ENCODE measurements around the gene TEKTIP1. TPM values are rescaled to one million over a fixed set of nuclear protein-coding genes. Genes with fewer than 3 reads are reported as not detected.
A peak's percentile ranks its signal among the peaks of the same experiment; 100 is the strongest.

The TEKTIP1 gene
- polyA plus RNA-seq (ENCODE audit: insufficient read depth in 1 of 5, insufficient read length in 5 of 5, low replicate concordance in 1 of 5), result 1 to 10 TPM; 2.3 to 7.5 (median 4.6) TPM
- long read RNA-seq, donor 1, result 0 reads
- long read RNA-seq, donor 2, result 0 reads
- long read RNA-seq, donor 3, partial matches to known transcripts, result 0 of 1 reads
- long read RNA-seq, donor 3, other reads (novel, unspliced or antisense), result 0 of 1 reads
- long read RNA-seq, donor 4, partial matches to known transcripts, result 5 of 5 reads
- long read RNA-seq, donor 4, other reads (novel, unspliced or antisense), result 0 of 5 reads
- long read RNA-seq, donor 5, result 0 reads
- long read RNA-seq, donor 6, result 0 reads
- long read RNA-seq, donor 7, partial matches to known transcripts, result 0 of 1 reads
- long read RNA-seq, donor 7, other reads (novel, unspliced or antisense), result 0 of 1 reads
- long read RNA-seq, donor 8, result 0 reads

DNA sequence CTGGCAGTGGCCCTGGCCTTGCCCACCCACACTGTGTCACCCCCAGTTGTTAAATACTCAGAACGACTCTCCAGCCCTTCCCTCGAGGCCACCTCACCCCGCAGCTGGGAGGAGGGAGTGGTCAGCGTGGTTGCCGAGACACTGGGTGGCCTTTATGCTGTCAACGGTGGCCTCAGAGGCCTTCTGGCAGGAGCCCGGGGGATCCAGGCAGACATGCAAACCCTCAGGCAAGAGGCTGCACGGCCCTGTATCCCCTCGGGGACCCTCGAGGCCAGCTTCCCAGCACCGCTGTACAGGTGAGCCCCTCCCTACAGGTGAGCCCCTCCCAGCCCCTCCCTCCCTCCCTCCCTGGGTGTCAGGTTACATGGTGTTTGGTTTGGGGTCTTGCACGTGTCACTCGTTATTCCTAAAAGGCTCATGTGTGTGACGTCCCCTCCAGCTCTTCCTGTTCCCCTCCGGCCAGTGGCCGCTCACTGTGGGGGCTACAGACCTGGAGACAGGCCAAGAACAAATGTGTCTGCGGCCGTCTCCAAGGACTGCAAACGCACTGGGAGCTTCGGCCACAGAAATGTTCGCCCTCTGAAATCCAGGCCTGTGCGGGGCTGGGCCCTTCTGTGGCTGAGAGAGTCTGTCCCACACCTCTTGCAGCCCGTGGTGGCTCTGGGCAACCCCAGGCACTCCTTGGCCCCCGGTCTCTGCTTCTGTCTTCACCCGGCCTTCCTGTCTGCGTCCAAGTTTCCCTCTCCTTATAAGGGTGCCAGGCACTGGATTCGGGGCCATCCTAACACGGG, at the start of gene TEKTIP1:
Gene TEKTIP1, plus strand, starts transcription at position 210 of the 791 bp plus-strand sequence. Its CDS starts 4 bp downstream, at position 214.
- DNase-seq, result no peak

DNA sequence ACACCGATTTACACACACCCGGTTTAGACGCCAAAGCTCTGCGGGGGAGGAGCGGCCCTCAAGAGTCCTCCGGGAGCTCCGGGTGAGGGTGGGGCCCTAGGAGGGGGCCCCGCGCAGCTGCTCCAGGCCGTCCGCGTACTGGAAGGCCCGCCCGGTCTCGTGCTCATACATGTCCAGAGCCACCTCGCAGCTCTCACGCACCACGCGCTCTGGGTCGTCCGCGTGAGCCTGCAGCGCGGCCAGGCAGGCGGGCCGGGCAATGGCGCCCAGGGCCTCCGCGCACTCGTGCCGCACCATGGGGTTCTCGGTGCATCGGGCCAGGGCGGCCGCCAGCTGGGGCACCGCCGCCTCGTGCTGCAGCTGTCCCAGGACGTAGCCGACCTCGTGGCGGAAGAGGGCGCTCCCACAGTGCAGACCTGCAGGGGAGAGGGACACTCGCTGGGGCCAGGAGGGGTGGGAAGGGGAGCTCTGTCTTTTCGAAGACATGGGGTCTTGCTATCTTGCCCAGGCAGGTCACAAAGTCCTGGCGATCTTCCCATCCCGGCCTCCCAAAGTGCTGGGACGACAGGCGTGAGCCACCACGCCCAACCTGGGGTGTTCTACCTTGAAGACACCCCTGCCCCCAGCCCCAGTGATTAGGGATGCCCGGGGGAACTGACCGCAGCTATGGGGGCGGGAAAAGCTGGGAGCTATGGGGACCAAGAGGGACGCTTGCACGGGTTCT, 47.4 kb upstream of the TEKTIP1 start:
- no peak for DNase-seq

DNA sequence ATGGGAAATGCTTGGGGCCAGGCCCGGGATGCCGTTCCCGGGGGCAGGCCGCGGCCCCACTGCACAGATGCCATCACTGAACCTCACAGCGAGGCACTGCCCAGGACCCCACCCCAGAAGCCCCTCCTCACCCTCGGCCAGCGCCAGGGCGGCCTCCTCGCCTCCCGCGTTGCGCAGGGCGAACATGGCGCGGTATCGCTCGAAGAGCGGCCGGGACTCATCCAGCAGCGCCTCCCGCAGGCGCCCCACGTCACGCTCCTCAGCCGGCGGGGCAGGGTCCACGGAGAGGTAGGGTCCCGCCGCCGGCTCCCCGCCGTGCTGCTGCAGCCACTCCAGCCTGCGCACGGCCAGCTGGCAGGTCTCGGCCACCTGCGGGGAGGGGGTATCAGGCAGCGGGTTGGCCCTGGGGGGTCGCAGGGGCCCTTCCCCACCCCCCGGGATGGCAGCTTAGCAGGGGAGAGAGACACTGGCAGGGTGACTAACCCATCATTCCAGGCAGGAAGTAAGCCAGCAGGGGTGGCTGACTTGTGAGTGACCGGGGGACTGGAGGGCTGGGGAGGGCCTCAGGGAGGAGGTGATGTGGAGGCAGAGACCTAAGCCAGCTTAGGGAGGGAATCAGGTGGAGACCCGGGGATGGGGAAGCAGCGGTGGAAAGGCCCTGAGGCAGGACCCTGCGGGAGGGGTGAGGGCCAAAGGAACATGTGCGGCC, 46.7 kb upstream of the TEKTIP1 start:
- DNase-seq, result no peak

DNA sequence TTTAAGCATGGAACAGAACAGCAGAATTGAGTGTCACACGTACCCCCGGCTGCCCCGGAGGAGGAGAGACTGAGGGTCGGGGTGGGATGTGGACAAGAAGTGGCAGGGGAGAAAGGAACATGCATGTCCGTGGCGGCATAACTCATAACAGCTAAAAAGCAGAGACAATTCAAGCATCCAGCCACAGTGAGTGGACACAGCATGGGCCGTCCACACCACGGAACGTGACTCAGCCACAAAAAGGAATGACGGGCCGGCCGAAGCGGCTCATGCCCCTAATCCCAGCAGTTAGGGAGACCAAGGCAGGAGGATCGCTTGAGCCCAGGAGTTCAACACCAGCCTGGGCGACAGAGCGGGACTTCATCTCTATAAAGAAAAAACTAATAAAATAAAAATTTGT, 46.1 kb upstream of the TEKTIP1 start:
- DNase-seq, result no peak

DNA sequence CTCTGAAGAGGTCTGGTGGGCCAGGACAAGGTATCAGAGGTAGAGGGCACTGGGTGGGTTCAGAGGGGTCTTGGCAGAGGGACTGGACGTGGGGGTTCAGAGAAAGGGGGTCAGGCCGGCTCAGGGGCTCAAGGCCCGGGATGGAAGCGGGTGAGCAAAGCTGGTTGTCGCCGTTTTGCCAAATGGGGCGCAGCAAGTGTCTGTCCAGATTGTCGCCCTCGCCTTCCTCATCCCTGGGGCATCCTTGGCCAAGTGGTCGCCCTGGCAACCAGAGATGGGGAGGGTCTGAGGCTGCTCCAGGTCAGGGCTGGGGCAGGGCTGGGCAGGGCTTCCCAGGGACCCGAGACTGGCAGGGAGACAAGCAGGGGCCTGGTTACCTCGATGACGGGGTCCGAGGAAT, 45.3 kb upstream of the TEKTIP1 start:
- no peak for DNase-seq

DNA sequence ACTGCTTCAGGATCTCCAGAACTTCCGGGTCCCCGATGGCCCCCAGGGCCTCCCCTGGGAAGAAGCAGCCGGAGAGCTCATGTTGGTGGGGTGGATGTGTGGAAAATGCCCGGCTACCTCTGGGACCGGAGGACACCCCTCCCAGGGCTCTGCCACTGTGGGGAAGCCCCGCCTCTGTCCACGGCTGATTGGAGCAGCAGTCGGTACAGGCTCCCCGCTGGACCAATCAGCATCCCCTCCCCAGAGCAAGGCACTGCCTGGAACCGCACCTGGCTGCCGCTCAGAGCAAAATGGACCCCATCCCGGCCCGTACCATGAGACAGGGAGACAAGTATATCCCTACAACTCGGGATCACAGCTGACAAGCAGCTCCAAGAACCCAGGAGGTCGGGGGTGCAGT, 44.9 kb upstream of the TEKTIP1 start:
- DNase-seq, result no peak

DNA sequence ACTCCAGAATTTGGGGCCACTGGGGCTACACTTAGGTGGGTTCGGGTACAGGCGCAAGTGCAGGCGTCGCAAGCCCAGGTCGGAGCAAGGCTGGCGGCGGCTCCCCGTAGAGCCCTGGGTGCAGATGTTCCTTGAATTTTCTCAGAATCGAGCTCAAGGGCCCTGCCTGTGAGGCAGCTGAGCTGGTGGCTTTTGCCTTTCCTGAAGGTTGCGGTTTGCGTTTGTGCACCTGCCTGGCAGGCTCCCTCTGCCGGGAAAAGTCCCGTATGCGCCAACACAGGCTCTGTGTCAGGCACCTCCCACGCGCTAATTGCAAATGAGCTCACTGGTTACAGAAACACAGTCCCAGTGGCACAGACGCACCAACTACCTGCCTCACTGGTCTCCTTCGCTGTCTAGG, 44.4 kb upstream of the TEKTIP1 start:
- no peak for DNase-seq

DNA sequence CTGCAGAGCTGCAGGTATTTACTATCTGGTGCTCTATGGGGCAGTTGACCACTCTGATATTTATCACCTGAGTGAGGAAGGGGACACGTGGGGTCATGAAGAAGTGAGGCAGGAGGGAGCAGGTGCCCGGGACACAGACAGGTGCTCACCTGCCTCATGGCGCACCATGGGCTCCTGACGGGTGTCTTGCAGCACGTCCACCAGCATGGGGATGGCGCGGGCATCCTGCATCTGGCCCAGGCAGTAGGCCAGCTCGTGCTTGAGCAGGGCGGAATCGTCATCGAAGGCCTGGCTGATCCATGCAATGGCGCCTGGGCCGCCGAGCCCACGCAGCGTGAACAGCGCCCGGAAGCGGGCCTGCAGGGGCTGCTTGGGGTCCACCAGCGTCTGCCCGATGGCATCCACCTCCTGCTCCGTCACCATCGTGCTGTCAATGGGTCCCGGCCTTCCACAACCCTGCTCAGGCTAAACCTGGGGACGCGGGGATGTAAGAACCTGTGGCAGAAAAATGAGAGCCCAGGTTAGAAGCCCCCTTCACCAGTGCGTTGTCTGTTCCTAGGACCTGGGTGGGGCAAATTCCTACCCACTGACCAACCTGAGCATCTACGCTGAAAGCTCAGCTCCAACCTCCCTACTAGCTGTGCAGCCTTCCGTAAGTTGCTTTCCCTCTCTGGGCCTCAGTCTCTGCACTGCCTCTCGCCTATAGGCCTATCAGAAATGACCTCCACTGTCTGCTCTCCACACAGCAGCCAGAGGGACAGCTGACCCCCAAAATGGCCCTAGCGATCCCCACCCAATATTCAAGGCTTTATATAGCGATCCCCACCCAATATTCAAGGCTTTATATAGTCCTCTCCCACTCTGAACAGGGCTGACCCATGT, 42.3 kb upstream of the TEKTIP1 start:
- no peak for DNase-seq

DNA sequence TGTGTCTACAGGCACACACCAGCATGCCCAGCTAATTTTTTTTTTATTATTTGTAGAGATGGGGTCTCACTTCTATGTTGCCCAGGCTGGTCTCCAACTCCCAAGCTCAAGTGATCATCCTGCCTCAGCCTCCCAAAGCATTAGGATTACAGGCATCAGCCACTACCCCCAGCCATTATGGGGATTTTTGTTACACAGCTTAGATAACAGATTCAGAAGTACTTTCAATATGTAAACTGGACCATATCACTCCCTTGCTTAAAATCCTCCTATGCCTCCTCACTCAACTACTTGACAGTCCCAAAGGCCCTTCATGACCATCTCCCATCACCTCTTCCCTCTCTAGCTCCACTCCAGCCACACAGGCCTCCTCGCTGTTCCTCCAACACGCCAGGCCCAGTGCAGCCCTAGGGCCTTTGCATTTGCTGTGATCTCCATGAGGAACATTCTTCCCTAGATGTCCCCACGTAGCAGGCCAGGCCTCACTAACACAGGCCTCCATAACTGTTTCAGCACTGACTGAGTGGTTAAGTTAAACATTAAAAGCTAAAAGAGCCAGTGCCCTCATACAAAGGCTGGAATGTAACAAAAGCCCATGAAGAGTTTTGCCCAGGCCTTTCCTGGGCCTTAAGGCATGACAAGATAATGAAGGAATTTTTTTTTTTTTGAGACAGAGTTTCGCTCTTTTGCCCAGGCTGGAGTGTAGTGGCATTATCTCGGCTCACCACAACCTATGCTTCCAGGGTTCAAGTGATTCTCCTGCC, 41.0 kb upstream of the TEKTIP1 start:
- DNase-seq, result no peak

DNA sequence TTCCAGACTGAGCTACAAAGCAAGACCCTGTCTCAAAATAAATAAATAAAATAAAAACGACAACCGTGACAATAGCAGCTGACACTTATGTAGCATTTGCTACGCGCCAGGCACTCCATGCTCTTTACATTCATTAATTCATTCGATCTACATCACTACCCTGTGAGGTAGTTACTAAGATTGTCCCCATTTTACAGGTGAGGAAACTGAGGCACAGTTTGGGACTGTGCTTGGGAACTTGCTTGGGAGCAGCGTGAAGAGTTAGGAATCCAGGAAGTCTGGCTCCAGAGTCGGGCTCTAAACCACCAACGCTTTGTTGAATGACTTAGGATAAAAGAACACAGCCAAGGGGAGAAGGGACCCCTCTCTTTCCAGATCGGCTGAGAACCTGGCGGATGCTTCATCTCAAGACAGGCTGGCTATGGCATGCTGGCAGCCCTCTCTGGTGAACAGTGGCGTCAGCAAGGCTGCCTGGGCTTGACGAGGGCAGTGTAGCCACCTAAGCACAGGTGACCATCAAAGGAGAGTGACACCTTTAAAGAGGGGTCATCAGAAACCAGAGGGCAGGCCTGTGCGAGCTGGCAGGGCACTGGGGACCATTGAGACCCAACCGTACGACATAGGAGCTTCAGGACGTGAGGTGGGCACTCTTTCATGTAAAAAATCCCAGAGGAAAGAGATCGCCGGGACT, 39.1 kb upstream of the TEKTIP1 start:
- no peak for DNase-seq

DNA sequence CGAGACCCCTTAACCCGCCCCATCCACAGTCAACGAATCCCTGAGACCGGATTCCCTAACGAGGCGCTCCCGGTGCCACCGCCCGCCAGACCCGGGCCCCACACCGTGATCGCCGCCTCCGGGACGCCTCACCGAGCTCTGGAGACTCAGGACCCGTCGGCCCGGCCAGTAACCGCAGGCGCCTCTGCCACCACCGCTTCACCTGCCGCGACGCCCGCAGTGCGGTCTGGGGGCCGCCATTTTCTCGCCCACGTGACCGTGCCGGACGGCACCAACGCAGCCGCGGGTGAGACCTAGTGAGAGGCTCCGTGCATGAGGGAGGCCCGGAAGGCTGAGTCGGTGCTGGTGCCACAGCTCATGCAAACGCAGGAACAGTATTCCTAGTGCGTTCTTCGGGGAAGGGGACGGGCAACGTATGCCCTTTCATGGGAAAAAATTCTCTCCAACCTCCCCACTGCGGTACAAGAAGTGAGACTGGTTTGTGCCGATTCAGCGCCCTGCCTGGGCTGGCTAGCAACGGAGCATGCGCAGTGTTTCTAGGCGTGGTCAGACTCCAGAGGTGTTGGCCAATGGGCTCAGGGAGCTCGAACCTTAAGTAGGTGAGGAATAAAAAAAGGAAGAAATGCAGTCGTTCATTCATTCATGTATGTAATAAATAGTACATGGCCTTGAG, 38.4 kb upstream of the TEKTIP1 start, which contains the start of gene DOHH:
Gene DOHH, minus strand, starts transcription at position 246 of the 673 bp plus-strand sequence. CDS start 3,860 bp downstream, outside the sequence.
- peak; percentile 96 to 97 for DNase-seq

DNA sequence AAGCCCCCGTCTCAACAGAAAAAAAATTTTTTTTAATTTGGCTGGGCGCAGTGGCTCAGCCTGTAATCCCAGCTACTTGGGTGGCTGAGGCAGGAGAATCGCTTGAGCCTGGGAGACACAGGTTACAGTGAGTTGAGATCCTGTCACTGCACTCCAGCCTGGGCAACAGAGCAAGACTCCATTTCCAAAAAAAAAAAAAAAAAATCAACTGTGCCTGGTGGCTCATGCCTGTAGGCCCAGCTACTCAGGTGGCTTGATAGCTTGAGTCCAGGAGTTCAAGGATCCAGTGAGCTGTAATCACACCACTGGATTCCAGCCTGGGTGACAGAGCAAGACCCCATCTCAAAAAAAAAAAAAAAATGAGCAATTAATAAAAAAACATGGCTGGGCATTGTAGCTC, 37.2 kb upstream of the TEKTIP1 start:
- DNase-seq, result no peak

DNA sequence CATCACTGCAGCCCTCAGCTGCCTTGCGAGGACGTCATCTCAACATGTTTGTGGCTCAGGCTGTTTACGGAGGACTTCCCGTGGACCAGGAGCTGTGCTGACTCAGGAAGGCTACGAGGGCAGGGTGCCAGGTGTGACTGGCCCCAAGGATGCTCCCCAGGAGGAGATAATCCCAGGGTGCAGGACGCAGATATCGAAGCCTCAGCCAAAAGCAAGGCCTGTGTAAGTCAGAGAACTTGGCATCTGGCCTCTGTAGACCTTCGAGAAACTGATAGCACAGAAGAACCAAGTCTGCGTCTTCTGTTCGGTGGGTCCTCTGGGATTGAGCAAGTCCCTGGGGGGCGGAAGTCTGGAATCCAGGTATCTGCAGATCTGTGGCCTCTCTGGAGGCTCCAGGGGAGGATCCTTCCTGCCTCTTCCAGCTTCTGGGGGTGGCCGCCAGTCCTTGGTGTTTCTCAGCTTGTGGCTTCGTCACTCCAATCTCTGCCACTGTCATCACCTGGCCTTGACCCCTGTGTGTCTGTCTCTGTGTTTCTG, 35.9 kb upstream of the TEKTIP1 start:
- no peak for DNase-seq

DNA sequence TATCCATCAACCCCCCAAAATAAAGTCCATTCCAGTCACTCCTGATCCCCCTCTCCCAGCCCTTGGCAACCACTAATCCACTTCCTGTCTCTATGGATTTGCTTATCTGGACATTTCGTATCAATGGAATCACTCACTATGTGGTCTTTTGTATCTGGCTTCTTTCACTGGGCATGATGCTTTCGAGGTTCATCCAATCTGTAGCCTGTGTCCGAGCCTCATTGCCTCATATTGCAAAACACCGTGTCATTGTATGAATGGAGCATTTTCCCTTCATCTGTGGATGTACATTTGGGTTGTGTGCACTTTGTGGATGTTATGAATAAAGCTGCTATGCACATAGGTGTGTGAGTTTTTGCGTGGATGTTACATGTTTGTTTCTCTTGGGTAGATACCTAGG, 34.2 kb upstream of the TEKTIP1 start:
- DNase-seq, result peak in 1 of 2 donors; percentile 12

DNA sequence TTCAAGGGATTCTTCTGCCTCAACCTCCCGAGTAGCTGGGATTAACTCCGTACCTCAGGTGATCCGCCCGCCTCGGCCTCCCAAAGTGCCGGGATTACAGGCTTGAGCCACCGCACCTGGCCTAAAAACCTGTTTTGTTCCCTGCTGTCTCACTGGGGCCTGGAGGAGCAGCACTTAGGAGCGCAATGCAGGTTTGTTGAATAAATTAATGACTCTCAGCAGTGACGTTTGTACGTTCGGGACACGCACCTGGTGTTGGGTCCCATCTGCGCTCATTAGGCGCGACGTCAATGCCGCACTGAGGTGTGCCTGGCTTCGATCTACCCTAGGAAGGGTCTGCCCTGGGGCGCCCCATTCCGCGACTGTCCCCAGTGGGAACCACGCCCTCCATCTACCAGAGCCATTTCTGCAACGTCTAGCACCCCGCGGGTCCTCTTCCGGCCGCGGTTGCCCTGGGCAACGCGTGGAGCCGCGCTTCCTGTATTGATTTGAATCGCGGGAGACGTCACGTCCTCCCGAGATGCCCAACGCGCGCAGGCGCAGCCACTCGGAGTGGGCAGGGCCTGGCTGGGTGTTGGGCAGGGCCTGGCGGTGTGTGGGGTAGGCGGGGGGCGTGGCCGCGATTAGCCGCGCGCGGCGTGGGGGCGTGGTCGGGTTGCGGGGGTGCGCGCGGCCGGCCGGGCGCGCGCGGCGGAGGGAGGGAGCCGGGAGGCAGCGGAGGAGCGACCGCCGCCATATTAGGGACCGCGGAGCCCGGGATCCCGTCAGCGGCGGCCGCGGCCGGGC, 33.2 kb upstream of the TEKTIP1 start, which contains the start of gene FZR1:
Gene FZR1, plus strand, starts transcription at position 714 of the 786 bp plus-strand sequence. CDS start 16,679 bp downstream, outside the sequence.
- DNase-seq, result peak; percentile 99

DNA sequence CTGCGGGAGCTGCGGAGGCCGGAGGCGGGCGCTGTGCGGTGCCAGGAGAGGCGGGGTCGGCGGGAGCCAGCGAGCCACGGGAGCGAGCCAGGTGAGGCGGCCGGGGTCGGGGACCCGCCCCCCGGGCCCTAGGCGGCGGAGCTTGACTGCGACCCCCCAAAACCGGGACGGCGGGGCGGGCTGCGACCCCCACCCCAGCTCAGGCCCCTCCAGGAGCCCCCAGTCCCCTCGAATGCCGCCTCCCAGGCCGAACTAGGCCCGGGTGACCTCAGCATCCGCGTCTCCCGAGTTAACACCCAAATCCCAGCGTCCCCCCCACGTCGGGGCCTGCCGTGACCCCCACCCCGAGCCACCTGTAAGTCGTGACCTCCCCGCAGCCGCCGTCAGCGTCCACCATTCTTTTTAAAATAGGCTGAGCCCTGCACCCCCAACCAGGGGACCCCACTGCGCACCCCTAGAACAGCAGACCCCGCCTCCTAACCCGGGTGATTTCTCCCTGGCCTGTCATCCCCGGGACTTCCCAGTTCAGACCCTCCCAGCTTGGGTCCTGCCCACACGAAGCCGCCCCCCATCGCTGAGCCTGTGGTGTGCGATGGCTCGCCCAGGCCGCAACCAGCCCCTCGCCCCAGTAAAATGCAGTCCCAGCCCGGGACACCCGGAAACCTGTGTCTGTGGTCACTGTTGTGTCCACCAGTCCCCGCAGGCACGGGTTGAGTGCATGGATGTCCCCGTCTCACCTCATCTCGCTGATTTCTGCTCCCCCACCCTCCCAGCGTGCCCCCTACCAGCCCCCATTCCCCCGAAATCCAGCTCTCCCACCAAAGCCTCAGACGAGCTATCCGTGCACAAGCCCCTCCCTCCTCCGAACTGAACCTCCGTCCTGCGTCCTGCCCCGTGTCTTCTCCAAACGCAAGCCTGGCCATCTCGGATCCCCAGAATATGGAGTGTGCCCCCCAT, 32.3 kb upstream of the TEKTIP1 start:
- DNase-seq, result peak in 1 of 2 donors; percentile 12
